UCSD-AML1 (cell line): Measurements from ENCODE around the gene PMEPA1.
A peak's percentile ranks its signal among the peaks of the same experiment; 100 is the strongest.

Experiments
- DNase-seq: peaks from one replicate; lab custom pipeline; 2025; ENCODE audit not compliant: unreplicated experiment; lab: John Stamatoyannopoulos, UW

PMEPA1 gene

DNA sequence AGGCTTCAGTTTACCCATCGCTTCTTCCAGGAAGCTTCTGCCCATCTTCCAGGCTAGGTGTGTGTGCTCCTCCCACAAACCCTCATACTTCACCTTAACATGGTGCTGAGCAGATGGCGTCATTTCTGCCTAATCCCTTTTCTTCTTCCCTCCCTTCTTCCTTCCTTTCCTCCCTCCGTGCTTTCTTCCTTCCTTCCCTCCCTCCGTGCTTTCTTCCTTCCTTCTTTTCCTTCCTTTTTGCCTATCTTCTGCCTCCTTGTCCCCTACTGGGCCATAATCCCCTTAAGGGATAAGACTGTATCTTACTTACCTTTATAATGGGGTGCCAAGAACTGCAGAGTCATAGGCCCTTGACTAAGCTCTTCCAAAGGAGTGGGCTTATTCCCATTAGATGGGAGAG lies 27.5 kb upstream of the PMEPA1 start:
- DNase-seq = no peak

DNA sequence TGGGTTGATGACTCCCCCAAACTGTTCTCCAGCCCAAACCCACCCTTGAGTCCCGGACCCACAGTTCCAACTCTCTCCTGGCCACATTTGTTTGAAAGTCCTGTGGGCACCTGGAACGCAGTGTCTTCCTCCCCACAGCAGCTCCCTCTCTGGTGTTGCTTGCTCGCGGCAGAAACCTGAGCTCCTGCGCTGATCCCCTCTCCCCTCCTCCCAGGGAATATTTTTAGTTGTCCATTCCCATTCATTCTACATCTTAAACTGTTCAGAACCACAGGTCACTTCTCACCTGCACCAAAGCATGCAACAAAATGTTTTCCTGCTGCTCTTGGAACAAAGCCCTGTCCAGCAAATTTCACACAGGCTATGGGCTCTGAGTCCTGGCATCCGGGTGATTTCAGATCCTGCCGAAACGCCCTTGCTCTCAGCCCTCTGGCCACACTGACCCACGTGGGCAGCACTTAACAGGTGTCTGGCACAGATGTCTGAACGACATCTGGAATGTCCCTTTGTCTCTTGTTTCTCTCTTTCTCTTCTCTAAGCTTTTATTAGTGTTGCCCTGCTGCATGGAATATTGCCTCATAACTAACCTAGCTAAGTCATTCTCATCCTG lies 27.0 kb upstream of the PMEPA1 start:
- DNase-seq = no peak

DNA sequence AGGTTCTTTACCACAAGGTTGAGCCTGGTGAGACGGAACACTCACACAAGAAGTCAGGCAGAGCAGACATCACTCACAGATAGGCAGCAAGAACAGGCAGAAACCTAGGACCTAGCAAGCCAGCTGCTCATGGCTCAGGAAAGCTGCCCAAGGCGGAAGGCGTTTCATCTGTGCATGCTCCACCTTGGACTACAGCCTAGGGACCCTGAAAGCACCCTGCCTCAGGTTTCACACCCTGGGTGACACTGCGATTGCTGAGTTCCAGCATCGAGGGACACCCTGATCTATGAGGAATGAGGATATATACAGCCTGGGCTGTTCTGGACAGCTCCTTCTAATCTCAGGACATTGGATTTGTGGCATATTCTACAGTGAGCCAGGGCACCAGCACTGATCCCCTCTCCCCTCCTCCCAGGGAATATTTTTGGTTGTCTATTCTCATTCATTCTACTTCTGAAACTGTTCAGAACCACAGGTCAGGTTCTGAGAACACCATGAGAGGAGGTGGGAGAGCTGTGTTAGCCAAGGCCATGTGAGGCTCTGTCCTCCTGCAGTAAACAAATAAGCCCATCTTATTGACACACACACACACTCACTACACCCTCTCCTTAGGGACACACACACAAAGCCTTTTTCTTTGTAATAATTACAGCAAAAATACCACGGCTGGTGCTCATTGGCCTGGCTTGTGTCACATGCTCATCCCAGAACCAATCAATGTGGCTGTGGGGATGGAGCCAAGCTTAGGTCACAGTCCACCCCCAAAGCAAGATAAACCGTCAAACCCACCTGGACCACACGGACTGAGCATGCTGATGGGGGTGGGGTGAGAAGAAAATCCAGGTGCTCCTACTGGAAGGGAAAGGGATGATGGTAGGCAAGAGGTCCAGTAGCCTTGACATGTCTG lies 26.3 kb upstream of the PMEPA1 start:
- no peak for DNase-seq

DNA sequence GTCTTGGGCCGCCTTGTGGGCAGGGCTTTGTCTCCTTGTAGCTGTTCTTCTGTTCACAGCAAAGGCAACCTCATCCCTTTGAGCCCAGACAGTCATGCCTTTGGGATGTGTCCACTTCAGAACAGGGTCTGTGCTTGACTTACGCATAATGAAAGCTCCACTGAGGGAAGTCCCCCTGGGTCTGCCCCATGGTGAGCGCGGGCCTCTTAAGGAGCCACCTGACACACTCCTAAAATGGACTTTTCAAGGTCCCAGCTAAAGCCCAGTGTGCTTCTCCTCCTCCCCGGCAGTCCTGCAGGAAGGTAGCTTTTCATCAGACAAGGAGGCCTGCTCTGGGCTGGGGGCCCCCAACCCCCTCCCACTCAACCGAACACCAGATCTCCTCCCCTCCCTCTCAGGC lies 24.9 kb upstream of the PMEPA1 start:
- DNase-seq = no peak

DNA sequence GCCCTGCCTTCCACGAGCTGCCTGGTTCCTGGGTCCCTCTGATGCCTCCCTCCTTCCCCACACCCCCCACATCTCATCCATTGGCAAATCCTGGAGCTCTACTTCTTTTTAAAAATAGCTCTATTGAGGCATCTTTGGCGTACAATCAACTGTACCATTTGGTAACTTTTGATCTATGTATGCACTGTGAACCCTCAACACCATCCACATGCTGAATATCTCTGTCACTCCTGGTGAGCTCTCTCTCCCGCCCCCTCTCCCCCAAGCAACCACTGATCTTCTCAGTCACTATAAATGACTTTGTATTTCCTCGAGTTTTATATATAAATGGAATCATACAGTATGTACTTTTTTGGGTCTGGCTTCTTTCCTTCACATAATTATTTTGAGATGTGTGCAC lies 22.4 kb upstream of the PMEPA1 start:
- DNase-seq = no peak

DNA sequence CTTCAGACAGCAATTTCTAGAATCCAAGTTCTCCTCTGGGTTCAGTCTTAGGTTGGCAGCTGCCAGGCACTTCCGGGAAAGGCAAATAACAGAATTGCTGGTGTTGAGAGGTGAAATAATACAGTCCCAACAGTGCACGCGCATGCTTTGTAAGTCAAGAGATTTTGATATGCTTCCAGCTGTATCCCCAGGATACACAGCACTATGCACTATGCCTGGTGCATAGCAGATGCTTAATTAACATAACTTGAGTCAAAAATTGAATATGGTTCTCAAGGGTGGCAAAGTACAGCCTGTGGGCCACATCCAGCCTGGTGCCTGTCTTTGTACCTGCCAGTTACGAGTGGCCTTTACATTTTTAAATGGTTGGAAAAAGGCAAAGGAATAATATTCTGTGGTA lies 18.9 kb upstream of the PMEPA1 start:
- DNase-seq = no peak

DNA sequence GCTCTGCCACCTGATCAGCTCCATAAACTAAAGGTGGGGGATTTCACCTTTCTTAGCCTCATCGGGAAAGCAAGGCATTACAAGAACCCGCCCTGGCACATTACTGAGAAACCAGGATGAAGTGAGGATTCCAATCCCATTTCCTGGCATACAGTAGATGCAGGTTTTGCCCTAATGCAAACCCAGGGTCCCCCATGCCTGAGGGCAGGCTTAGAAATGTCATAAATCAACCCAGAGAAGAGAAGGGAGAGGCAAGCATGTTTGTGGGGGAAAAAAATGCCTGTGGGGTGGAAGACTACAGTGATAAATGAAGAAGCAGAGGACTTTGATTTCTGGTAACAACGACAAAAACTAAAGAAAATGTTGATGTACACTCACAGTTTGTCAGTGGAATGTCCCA lies 18.0 kb upstream of the PMEPA1 start:
- DNase-seq = no peak

DNA sequence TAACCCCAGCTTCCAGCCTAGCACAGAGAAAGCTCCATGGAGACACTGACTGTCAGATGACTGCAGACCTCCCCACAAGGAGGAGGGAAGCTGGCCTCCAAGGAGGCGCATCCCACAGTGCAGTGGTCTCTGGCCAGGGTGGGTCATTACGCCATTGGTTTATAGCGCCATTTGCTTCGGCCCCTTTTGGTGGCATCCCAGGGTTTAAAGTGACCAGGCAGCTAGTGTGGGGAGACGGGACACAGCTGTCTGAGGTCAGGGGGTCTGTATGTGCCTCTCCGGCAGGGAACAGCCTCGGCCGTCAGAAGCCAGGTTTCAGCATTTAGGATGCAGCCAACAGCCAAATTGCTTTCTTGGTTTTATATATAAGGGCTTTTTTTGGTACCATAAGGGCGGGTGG lies 15.8 kb upstream of the PMEPA1 start:
- no peak for DNase-seq

DNA sequence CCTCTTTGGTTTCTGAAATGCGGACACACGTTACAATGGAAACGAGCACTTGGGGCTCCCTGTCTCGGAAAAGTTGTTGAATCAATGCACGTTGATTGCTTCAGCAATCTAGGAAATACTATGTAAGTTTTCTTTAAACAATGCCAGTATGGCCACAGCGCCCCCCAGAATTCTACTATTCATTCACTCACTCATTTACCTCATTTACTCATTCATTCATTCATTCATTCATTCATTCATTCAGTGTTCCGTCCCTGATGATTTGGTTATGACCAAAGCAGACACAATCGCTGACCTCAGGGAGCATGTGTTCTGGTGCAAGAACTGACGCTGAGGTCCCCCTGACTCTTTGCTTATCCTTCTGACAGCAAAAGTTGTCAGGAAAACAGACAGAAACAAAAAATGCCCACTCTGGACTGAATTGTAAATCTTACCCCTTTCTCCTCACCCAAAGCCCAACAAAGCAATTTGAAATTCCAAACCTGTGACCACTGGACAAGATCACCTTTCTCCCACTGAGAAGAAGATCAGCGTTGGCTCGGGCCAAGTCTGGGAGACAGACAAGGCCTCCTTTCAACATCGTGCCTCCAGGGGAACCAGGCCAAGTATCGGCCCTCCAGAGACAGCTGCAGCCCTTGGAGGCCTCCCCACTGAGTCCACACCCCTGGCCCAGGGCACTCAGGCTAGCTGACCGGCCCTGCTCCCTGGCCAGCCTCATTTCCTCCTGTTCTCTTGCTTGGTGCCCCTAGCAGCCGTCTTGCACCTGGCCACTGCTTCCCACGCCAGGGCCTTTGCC lies 15.0 kb upstream of the PMEPA1 start:
- no peak for DNase-seq

DNA sequence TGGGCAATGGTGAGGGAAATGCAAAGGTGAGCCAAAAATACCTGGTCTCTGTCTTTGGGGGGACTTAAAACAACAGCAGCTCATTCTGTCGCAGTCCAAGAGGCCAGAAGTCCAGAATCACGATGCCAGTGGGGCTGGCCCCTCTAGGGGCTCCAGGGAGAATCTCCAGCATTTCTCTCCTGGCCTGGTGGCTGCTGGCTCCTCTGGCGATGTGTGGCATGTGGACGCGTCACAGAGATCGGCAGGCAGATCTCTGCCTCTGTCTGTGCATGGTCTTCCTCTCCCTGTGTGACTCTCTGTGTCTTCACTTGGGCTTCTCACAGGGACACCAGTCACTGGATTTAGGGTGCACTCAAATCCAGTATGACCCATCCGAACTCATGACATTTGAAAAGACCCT lies 14.0 kb upstream of the PMEPA1 start:
- no peak for DNase-seq

DNA sequence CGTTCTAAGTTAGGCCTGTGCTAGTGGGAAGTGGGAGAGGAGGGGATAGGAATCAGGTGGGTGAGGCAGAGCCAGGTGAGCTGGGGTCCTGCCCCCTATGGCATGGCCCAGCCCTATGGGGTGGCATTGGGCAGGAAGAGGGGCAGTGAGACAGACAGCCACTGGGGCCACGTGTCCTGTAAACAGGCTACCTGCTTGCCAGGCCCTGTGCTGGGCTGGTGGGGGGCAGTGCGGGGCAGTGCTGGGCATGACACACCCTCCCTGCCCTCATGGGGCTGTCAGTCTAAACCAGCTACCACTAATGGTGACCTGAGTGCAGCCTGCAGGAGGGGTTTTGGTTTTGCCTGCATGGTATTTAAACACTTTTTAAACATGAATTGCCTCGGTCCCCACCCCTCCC lies 10.1 kb upstream of the PMEPA1 start:
- DNase-seq = no peak

DNA sequence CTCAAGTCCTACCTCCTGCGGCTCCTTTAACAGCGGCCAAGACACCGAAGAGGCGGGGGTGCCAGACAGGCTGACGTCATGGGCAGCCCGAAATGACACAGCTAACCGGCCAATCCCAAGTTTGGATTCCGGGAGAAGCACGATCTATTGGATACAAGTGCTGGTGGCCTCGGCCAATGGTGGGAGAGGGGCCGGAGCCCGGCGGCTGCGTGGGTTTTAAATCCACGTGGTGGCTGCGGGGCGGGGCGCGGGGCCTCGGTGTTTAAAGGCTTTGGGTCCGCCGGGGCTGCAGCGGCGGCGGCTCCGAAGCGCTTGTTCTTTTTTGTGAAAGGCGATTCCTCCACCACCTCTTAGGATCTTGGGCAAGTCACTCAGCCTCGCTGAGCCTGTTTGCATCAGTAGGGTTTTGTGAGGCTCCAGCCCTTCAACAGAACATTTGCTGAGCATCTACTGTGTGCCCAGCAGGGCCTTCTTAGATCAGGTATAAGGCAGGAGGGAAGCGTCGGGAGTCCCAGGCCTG lies 8.7 kb upstream of the PMEPA1 start:
- peak; percentile 93 for DNase-seq

DNA sequence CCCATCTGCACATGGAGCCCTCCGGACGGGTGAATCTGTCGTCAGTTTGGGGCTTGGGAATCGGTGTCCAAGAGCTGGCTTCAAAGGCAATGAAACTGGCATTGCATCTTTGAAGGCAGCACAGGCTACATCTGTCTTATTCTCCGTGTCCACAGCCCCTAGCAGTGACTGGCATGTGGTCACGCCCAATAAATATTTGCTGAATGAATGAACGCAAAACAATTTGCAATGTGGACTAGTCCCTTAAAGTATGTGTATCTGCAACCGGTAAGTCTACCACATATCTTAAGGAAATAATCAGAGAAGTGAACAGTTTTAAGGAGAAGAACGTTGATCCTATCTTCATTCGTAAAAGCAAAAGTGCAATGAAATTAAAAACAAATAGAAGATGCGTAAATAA lies 8.0 kb upstream of the PMEPA1 start:
- DNase-seq = no peak

DNA sequence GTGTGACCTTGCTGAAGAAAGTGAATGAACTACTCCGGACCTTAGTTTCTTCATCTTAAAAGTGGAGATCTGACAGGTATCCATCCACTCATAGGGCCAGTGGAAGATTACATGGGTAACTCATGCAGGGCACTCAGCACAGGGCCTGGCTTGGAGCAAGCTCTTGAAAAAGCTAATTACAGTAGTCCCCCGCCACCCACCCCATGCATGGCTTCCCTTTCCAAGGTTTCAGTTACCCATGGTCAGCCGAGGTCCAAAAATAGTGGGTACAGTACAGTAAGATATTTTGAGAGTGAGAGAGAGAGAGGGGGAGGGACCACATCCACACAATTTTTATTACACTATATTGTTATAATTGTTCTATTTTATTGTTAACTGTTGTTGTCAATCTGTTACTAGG lies 7.1 kb upstream of the PMEPA1 start:
- no peak for DNase-seq

DNA sequence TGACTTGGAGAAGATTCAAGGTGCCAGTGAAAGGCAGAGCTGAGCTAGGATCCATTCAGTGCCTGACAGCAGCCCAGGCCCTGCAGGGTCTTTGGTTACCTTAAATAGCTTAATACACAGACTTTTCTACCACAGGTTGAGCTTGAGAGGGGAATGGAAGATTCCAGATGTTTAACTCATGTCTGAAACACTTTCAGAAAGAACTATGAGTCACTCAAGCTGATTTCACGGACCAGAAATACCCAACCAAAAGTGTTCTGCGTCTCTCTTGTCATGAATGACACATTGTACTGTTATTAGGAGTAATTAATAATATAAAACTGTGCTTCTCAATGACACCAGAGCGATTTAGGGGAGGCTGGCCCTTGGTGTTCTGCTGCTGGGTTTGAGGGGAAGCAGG lies 6.4 kb upstream of the PMEPA1 start:
- no peak for DNase-seq

DNA sequence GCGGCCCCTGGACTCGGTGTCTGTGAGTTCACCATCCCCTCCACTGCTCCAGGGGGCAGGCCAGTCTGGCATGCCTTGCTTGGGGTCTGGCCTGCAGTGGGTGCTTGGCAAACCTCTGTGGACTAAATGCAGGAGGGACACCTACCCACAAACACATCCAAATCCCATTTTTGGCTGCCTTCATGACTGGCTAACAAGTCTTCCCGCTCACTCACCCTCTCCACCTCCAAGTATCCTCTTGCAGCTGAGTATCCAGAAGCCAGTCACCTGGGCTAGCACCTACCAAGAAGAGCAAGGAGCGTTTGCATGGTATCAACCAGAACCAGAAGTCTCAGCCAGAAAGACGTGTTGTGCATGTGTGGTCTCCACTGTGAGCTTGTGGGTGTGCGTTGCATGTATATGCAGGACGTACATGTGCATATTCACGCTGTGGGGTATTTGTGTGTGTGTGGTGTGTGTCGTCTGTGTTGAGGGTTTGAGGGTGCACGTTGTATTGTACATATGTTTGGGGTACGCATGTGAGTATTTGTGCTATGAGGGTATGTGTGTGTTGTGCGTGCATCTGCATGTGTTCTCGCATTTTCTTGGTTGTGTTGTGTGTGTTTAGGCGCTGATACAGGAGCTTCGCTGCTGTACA lies 5.6 kb upstream of the PMEPA1 start:
- DNase-seq = no peak

DNA sequence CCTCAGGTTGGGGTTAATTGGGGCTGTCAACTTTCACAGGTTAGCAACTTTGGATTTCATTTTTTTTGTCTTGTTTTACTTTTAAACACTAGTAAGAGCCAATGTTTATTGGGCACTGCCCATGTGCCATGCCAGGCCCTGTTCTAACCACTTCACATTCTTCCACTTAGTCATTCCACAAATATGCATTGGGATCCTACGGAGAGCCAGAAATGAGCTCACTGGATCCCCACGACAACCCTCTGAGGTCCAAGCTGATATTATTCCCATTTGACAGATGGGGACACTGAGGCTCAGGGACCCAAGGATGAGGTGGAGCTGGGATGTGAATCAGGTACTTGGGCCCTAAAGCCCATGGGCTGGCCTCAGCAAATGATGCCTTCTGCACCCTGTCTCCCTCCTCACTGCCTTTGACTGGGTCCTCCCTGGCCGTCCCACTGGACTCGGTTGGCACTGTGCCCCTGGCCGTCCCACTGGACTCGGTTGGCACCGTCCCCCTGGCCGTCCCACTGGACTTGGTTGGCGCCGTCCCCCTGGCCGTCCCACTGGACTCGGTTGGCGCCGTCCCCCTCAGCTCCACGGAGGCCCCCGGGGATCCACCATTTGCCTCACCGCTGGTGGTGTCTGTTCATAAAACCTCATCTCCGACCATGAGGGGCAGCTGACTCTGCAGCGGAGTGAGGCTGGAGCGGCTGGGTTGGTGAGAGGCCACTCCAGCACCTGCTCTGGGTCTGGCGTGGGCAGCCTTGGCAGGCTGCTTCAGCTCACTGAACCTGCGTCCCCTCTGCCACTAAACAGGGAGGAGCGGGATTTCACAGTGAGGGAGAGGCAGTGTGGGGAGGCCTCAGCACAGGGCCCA lies 4.8 kb upstream of the PMEPA1 start:
- DNase-seq = no peak

DNA sequence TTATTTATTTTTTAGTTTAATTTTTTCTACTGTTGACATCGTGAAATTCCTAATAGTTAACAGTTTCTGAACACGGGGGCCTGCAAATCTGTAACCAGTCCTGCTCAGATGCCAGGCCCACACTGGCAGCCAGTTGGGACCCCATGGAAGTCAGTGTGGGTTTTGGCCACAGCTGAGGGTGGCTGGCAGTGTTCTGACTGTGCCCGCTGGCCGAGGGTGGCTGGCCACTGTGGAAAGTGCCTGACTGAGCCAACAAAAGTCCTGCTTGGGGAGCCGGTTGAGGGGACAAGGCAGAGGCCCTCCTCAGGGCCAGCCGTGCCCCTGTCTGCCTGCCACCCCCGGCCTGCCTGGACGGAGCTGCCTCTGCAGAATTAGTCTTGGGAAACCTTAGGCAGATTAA lies 4.1 kb upstream of the PMEPA1 start:
- DNase-seq = no peak

DNA sequence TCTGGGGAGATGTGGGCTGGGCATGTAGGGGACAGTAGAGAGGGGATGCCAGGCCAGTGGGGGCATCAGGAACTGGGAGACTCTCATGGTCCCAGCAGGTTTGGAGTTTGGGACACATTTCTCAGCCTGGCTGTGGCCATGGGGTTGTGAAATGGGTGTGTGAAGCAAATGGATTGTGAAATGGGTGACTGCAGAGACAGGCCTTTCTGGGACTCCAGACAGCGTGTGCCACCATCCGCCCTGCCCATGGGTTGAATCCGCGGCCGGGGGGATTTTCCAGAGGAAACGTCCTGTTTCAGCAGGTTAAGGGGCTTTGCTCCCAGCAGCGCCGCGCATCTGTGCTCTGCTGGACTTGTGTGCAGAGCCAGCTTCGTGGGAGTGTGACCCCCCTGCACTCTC lies 3.7 kb upstream of the PMEPA1 start:
- DNase-seq = no peak

DNA sequence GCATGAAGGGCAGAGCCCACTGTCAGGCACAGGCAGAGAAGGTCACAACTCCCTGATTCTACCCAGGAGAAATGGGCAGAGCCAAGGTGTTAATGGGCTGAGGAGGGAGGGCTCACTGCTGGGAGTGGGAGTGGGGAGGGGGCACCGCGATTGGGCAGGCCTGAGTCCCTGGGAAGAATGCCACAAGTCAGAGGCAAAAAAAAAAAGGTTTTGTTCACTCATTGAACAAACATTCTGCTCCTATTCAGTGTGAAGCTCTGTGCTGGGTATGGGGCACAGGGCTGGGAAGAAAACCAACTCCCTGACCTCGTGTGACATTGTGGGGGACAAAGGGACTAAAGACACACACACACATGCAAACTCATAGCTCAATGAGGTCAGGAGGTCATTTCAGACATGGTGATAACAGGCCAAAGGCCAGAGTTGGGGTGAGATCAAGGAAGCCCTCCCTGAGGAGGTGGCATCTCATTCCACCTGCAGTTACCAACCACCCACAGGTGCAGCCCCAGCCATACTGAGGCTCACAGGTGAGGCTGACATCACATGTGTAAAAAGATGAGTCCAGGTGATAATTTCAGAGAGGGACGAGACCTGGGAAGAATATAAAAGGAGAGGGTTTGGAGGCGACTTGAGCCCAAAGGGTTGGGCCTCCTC lies 3.2 kb upstream of the PMEPA1 start:
- DNase-seq = no peak
